Jurkat, Clone E6-1 (cell line): ENCODE measurements around the gene PRTFDC1.
A peak's percentile ranks its signal among the peaks of the same experiment; 100 is the strongest.

ENCODE experiments used
- DNase-seq: peaks from one replicate; pipeline ENCODE4 v3.0.0-alpha.2; 2011; ENCODE audit warnings: low read depth, low spot score
- H3K4me3 ChIP-seq: 2 replicates; pipeline ENCODE4 v1.5.1; 2011; ENCODE audit warnings: mild to moderate bottlenecking, low read length, control low read depth, moderate library complexity

PRTFDC1 gene

GRCh38 chr10:24887855-24888231 lies 64.6 kb downstream of the PRTFDC1 start:
- no peak for DNase-seq
- no peak overlapping the region for H3K4me3 ChIP-seq

DNA sequence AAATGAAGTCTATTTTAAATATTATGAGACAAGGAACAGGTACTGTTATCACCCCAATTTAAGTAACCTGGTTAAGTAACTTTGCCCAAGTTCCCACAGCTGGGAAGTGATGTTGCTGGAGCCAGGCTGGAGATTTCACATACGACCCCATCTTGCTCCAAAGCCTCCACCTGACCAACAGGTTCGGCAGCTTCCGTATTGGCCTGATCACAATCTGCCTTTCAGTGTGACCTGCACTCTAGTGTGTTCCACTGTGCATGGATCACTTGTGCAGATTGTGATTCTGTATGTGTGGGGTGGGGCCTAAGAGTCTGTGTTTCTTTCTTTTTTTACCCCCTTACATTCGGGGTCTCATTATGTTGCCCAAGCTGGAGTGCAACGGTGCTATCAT lies 66.1 kb downstream of the PRTFDC1 start:
- no peak overlapping the region for H3K4me3 ChIP-seq
- DNase-seq, result no peak

DNA sequence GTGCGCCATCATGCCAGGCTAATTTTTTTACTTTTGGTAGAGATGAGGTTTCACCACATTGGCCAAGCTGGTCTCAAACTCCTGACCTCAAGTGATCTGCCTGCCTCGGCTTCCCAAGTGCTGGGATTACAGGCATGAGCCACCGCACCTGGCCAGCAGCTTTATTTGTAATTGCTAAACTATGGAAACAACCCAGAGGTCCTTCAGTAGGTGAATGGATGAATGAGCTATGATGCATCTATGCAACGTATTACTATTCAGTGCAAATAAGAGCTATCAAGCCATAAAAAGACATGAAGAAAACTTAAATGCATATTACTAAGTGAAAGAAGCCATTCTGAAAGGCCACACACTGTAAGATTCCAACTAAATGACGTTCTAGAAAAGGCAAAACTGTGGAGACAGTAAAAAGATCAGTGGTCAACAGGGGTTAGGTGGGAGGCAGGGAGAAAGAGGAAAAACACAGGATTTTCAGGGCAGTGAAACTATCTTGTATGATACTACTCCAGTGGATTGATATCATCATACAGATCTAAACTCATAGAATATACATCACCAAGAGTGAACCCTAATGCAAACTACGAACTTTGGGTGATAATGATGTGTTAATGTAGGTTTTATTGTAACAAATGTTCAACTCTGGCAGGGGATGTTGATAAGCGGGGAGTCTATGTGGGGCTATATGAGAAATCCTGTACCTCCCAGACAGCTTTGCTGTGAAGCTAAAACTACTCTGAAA lies 66.7 kb downstream of the PRTFDC1 start:
- H3K4me3 ChIP-seq, result no peak overlapping the region
- DNase-seq, result no peak

- DNase-seq, result no peak
- no peak overlapping the region for H3K4me3 ChIP-seq
These were observed 67.6 kb downstream of the PRTFDC1 start for GRCh38 chr10:24884793-24885192.

DNA sequence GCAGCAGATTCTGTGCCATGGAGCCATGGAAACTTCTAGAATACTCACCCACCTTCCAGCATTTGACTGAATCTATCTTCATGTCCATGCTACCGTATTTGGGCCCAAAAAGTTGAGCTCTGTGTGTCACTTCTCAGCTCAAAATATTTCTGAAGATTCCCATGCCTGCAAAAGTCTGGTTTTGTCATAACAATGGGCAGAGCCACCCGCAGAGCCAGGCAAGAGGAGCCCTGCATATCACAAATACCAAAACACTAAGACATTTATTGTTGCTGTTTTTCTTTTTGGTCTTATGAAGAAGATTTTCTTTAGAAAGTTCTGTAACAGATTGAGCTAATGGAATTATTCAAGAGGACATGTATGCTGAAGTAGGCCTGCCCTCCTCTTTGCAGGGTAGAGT lies 68.1 kb downstream of the PRTFDC1 start:
- DNase-seq, result no peak
- H3K4me3 ChIP-seq, result no peak overlapping the region

DNA sequence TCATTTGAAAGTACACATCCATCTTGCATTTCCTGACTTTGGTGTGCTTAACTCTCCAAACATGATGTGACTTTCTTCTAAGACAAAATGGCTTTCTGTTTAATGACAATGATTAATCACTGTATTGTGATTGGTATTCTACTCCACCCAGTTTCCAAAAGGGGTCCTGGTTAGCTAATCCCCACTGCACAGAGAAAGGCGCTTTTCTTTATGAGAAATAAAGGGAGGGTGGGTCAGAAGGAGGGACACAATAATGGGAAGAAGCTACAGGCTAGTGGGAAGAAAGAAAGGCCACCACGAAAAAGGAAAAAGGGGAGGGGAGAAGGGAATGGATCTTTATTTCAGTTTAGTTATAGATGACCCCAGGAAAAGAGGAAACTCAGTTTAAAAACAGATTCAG lies 69.2 kb downstream of the PRTFDC1 start:
- H3K4me3 ChIP-seq, result no peak overlapping the region
- DNase-seq, result no peak

DNA sequence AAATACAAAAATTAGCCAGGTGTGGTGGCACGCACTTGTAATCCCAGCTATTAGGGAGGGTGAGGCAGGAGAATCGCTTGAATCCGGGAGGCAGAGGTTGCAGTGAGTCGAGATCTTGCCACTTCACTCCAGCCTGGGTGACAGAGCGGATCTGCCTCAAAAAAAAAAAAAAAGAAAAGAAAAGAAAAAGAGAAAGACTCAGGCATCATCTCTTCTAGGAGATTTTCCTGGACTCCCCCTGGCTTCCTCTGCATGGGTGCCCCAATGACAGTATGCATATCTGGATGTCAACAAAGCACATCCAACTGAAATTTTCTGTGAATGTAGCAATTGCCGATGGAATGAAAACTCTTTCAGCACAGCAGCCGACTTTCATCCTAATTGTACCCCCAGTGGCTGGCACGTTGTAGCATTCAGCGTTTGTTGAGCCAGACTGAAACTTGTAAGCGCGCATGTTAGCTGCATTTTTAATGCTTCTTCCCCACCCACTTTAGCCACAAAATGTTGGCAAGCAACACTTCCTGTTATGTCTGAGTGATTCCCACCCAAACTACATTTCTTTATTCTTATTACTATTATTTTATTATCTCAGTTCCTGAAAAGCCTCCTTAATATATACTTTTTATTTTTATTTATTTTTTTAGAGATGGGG lies 70.2 kb downstream of the PRTFDC1 start:
- no peak overlapping the region for H3K4me3 ChIP-seq
- DNase-seq, result peak; percentile 59

DNA sequence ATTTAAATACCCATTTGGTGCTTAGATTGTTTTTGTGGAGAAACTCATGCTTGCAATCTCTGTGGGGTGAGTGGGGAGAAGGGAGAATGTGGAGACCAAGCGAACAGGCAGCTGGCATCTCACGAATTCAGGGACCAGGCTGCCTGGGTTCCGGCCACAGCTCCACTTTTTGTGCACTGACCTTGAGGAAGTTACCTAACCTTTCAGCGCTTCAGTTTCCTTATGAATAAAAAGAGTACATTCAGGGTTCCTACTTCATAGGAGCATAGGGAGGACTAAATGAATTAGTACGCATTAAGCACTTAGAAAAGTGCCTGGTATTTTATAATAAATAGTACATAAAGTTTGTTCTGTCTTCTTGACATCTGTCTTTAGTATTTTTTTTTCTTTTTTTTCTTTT lies 72.5 kb downstream of the PRTFDC1 start:
- H3K4me3 ChIP-seq, result no peak overlapping the region
- DNase-seq, result no peak

- no peak for DNase-seq
- H3K4me3 ChIP-seq, result no peak overlapping the region
These were observed 78.3 kb downstream of the PRTFDC1 start for GRCh38 chr10:24874133-24874532.

DNA sequence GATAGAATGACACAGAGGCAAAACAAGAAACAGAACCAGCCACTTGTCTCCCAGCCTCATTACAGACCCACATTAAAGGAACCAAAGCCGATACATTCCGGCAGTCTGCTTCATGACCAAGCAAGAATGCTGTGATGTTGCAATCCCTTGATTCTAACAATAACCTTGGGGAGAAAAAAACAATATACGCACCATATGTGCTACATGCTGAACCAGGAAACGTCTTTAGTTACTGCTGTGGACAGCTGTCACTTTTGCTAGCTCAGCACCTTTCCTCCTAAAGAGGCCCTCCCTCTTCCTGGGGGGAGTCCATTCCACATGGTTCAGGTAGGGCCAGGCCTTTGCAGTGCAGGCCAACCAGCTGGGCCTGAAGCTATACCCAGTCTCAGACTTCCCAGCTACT lies 79.1 kb downstream of the PRTFDC1 start:
- no peak for DNase-seq
- no peak overlapping the region for H3K4me3 ChIP-seq

- H3K4me3 ChIP-seq, result no peak overlapping the region
- DNase-seq, result no peak
These were observed 79.6 kb downstream of the PRTFDC1 start for GRCh38 chr10:24872790-24873182.

GRCh38 chr10:24872049-24872789 lies 80.2 kb downstream of the PRTFDC1 start:
- H3K4me3 ChIP-seq, result no peak overlapping the region
- DNase-seq, result no peak

DNA sequence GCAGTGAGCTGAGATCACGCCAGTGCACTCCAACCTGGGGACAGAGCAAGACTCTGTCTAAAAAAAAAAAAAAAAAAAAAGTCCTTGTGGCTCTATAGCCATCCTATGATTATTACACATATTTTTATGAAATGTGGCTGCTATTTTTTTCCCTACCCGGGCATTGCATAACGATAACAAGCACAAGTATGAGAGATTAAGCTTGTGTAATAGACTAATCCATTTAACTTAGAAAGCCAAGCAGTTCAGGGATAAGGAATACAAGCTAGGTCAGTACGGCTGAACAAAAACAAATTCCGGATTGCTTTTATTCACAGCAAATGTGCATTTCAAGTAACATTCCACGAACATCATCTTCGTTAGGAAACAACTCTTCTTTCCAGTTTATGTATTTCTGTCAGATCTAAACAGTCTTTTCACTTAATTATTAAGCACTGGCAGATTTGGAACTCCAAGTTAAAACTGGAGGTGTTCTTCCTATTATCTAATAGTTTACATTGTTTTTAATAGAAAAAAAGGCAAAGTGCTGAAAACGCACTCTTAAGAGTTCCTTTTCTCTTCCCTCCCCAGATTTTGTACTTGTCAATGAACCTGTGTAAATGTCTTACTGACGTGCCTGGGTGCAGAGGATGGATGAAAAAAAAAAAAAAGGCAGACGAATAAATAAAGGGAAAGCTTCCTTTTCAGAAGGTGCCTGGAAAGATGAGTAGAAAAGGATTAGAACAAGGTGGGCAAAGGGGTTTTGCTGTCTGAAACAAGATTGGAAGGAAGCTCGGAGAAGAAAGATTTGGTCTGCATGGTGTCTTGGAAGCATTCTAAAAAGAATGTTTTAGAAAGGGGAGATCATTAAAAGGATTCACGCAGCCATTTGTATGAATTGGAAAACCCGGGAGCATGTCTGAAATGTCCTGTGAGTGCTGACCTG lies 81.1 kb downstream of the PRTFDC1 start:
- H3K4me3 ChIP-seq, result no peak overlapping the region
- DNase-seq, result no peak

DNA sequence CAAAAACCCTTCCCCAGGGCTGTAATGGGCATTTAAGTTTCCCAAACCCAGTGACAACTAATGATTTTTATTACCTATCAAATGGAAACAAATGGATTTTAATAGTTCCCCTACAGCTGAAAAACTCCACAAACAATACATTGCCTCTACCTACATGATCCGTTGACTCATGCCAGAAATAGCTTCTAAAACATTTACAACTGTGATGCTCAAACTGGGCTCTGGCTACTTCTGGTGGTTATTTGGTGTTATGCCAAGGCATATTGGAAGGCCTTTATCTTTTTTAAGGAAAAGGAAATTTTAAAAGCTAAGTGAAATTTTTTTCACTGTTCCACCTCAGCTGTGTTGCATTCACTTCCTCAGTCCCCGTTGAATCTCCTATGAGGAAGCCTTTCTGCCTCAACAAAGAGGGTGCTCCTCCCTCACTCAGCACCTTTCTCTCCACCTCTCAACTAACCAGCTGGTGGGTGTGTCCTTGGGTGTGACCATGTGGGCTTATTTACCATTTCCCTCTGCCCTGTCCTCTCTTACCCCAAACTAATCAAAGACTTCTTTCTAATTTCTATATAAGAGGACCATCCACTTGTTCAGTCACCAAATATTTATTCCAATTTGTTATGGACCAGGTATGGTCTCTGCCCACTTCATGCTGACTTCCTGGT lies 82.9 kb downstream of the PRTFDC1 start:
- no peak for DNase-seq
- H3K4me3 ChIP-seq, result no peak overlapping the region

- no peak for DNase-seq
- H3K4me3 ChIP-seq, result no peak overlapping the region
These were observed 85.5 kb downstream of the PRTFDC1 start for GRCh38 chr10:24866604-24867583.

GRCh38 chr10:24865783-24866182 lies 86.6 kb downstream of the PRTFDC1 start:
- DNase-seq, result no peak

GRCh38 chr10:24862589-24862988 lies 89.8 kb downstream of the PRTFDC1 start:
- no peak for DNase-seq
- H3K4me3 ChIP-seq, result no peak overlapping the region

More at GRCh38 chr10:24865783-24866182, 86.6 kb downstream of the PRTFDC1 start:
- H3K4me3 ChIP-seq, result no peak overlapping the region
